ENCODE results near the gene F3.

Gene F3

DNA sequence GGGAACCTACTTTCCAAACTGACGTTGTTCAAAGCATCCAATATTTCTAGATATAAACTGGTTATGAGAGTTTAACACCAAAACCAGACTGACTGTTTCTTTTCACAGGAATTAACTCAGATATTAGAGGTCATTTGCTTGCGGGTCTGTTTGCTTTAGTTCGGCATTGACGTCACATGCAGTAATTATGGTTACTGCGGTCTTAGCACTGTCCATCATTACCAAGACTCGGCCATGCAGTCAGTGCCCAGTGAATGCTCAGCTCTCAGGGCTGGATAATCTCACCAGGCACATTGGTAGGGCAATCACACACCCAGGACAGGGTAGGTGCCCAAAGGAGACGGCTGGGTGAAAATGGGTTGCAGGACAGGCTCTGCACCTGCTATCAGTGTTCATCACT is 9.9 kb upstream of the F3 start:
- DNase-seq = no peak

DNA sequence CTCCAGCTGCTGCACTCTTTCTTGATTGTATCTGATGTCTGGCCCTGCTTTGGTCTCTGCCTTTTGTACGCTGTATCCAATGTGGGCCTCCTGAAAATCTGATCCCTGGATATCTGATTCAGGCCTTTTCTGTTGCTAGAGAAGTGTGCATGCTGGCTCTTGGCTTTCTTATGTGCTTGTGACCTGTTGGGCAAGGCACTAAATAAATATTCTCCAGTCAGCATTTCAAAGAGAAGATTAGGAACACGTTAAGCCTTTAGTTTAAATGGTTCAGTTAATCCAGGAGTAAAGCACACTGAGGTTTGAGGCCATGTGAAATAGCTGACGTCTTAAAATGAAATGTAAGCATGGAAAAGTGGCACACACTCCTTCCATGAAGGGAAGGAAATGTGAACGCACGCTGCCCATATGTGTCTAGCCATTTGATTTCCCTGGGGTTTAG is 9.3 kb upstream of the F3 start:
- DNase-seq = no peak

DNA sequence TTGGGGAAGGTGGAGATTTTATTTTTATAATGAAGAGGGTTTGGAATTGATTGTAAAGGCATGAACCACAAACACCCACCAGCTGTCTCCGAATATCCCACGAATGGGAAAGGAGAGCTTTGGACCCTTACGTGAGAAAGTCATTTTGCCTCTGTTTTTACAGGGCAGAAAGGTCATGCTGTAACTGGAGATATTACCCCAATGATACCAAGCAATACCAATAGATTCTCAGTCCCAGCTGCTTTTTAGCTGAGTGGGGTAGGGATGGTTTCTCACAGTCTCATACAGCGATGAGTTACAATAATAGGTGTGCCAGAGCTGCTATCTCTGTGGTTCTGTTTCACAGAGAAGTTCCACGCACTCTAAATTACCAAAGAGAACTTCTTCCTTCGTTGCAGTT is 8.8 kb upstream of the F3 start:
- no peak for DNase-seq

DNA sequence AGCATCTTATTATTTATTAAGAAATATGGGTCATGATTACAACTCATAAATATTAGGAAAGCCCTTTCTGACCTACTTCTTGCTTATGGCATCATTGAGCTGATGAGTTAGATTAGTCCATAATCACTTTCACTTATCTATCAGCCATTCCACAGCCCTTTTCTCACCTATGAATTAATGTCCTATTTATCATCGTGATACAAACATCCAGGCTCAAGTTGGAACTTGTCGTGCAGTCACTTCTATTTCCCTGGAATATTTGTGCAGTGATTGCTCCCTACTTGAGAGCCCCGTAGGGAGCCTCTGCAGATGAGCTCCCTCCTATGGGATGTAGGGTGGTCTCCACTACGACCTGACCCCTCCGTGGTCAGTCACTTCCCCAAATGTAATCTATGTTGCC is 8.1 kb upstream of the F3 start:
- no peak for DNase-seq

DNA sequence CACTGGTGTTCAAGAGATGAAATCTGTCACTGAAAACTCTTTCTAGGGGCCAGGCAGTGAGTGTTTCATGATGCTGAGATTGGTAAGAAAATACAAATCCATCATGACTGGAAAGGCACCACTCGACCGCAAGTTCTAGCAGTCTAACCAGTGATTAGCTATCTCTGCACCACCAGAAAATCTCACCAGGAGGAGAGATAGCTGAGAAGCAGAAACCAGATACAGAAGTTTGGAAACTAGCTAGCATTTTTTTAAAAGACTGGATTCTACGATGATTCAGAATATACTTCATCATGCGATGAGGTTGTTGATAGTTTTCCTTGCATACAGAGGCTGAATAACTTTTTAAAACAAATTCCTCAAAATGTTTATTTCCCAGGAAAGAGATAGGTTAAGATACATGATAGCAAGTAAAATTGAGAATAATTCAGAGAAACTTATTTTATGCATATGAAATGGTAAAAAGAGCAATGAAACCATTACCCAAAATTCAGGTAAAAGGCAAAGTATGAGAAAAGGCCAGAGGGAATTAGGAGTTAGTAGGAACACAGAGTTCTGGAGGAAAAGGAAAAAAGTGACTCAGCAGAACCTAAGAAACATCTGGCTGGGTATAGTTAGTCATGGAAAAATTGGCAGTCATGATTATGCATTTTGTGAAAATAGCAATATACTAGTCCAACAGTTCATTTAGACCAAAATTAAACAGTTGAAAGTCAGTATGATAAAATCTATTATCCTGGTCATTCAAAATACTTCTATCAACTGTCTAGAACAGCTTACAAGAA is 3.3 kb upstream of the F3 start:
- DNase-seq = no peak

DNA sequence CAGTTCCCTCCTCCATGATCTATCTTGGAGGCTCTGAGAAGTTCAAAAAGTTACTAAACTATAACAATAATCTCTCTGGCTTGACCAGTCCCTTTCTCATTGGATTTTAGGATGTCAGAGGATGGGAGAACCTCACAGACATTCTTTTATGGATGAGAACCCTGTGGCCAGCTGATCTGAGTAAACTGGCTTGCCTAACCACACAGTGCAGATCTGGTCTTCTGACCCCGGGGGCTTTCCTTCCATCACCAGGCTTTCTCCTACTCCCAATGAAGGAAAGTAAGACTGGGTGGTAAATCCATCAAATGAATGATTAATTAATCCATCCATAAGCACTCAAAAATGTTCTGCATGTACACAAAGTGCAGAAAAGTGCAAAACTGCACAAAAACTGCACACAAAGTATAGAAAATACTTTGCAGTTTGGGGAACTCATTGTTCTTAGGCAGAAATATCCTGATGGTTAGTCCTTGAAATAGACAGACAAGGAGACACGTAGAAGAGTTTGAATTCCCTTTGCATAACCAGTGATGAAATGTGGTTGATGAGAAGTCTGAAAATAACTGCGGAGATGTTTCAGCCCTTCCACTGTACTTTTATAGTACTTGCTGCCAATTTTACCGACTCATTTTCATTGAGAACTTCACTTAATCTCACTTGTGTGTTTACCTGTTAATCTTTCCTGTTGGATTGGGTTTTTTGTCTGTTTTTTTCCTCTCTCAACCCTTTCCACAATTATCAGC is 2.5 kb upstream of the F3 start:
- DNase-seq = no peak

DNA sequence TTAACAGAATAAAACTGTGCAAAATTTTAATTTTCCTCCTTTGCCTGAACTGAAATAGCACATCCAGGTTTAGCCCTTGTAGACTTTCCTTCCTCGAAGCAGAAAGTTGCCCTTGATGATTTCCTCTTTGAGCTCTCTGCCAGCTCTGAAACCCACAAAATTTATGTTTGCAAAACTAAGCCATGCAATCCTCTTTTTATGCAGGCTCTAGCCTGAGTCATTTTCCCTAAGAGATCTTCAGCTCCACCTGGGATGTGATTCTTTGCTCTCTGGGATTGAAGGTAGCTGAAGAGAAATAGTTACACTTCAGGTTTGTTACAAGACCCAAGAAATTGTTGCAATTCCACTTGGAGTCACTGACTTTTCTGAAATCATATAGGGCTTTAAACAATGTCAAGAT is 1.4 kb upstream of the F3 start:
- DNase-seq = no peak

DNA sequence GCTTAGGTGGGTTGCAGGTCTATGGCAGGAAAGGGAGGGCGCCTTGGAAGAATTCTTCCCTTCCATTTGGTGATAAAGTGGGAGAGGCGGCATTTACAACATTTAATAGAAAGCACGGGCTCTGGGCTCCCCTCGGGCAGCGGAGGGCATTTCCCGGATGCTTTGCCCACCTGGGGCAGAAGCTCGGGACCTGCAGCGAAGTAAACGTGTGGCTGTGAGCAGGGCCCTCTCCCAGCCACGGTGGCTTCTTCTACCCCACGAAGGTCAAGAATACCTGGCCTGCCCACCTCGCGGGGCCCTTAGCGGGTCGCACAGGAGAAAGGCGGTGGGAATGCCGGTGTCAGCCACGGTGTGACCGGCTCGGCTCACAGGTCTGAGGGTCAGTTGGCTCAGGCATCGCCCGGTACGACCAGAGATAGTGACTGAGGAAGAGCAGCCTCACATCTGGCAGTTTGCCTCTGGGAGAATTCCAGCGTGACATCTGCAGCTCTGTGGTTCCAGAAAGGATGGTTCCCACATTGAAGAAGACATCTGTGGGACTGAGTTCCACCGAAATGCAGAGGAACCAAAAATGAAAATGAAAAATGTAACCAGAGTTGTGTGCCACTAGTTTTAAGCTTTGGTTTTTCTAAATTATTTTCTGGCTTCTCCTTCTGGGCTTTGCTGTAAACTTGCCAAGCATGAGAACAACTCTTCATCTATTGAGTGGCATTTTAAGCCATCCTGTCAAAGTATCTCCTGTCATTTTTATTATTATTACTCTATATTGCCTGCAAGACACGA is 720 bp upstream of the F3 start:
- DNase-seq = no peak

DNA sequence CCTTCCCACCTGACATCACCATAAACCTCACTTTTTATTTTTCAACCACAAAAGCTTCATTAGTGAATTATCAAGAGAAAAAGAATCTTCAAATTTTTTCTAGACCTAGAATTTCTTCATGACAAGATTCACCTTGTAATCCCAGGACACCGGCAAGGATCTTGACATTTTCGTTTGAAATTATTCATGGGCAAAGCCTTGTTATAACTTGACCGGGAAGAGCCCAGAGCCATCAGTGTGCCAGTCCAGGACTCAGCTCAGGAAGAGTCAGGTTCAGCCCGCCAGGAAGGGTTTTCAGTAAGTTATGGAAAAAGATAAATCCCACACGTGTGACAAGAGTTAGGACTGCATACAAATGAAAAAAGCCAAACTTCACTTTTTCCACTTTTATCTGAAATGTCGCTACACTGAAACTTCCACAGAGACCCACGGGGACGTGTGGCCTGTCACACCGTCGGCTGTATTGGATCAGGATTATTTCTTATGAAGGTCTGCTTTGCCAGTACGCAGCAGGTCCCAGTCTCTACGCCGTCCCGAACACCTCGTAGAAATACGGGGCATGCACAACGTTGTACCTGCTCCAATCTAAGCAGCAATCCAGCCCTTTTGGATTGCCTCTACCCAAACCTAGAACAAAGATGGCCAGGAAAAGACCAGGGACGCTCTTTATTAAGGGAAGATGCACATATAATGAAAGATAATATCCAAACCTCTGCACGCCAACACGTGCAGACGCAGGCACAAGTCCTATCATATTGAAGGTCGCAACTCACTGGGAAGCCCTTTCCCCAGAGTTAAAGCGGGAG is 916 bp downstream of the F3 start:
- no peak for DNase-seq

DNA sequence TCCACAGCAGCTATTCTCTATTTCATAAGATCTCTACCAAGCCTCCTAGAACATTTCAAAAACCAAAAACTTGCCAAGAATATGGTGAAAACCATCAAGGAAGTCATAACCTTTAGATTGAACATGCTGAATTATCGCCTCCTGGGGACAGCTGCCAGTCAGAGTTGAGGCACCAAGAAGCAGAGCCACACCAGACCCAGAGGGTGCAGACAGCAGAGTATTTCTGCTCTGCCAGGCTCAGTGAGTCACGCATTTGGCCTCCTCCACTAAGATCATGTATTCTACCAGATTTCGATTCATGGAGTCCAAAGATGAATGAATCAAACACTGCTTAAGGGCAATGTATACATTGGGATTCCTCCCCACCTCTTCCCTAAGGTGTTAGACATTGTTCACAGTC is 2.1 kb downstream of the F3 start:
- no peak for DNase-seq

DNA sequence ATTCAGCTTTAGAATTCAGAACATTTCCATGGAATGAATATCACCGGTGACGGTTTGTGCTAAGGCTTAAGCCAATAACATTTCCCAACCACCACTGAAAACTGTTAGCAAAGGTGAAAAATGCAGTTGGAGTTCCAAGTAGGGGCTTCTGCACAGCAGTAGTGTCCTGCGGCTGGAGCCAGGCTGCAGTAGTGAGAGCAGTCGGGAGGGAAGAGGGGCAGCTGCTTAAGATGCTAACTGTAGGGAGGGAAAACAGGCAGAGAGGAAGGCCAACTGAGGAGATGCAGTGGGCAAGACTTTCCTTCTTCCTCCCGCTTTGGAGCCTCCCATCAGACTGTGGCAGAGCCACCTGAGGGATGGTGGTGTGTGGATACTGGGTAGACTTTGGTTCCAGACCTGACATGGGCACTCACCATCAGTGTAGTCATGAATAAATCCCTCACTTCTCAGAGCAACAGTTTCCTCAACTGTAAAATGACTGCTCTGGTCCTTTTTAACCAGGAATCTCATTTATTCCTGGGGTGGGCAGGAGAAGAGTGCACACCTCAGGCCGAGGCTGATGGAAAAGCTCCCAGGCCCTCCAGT is 3.2 kb downstream of the F3 start:
- DNase-seq = no peak

DNA sequence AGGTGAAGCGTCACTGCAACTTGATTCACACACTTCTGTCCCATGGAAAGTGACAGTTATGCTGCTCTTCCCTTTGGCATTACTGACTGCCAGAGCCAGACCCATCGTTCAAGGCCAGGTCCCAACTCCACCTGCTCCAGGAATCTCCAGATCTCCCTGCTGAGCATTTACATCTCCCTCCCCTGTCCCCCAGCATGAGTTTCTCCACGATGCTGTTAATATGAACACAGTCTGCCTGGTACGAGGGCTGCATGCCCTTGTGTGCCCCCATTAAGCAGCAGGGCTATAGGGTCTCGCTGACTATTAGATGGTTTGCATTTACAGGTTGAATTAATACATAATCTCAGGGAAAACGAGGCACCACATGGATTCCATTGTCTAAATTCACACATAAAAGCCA is 4.3 kb downstream of the F3 start:
- no peak for DNase-seq

DNA sequence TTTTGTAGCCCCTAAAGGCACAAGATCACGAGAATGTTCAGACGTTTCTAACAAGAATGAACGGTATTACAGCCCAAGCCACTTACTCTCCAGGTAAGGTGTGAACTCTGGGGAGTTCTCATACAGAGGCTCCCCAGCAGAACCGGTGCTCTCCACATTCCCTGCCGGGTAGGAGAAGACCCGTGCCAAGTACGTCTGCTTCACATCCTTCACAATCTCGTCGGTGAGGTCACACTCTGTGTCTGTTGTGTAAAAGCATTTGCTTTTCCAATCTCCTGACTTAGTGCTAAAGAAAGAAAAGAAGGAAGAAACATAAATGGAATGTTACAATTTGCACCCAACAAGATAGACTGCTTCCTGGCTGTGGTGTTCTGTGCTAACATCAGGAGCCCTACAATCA is 5.7 kb downstream of the F3 start:
- no peak for DNase-seq

DNA sequence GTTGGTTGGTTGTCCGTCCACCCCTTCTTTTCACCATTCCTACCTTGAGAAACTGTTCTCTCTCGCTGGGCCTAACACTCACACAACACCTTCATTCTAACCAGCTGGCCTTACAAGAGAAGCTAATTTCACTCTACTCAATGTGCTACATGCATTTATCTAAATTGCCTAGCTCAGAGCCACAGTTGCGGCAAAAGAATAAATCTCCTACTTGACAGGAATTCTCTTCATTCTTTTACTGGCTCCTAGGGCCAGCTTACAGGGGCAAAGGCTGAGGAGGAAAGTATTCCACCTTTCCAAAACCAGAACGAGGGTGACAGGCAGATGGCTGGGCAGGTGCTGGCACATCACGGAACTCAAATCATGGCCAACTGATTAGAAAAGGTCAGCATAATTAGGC is 6.5 kb downstream of the F3 start:
- DNase-seq = no peak

DNA sequence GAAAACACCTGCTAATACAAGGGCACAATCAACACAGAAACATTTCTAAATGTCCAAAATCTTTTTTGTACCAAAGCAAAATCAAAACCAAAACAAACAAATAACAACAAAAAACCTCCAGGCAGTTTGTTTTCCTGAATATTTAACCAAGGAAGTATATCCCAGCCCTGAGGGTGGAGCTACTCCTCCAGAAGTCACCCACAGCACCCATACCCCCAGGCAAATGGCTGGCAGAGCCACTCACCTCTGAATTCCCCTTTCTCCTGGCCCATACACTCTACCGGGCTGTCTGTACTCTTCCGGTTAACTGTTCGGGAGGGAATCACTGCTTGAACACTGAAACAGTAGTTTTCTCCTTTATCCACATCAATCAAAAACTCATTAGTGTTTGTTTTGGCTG is 9.5 kb downstream of the F3 start:
- no peak for DNase-seq

DNA sequence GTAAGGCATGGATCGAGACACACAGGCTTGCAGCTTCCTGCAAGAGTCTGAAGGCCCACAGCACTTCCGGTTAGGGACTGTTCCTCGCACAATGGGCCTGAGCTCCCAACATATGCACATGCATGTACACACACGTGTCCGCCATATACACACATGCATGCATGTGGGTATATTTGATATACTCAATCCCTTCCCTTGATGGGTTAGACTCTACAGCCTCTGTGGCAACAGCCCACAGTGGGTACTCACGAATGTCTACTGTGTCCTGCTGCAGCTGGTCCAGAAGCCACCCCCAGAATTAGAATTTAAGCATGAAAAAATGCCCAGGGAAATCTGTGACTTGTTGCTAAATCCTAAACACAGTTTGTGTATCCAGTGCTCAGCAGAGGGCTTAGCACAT is 9.9 kb downstream of the F3 start:
- no peak for DNase-seq

DNA sequence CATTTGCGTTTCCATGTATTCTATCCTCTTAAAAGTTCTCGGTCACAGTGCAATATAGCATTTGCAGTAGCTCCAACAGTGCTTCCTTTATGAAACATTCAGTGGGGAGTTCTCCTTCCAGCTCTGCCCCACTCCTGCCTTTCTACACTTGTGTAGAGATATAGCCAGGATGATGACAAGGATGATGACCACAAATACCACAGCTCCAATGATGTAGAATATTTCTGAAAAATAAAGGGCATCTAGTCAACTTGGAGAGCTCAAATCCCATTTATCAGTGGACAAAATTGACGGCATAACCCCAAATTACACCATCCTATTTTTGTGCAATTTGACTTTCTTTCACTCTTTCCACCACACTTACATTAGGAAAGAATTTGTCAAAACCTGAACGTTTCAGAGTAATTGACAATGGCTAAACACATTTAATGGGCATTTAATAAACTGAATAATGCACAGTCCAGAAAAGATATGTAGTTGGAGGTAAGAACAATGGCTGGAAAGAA is 11.1 kb downstream of the F3 start:
- no peak for DNase-seq

DNA sequence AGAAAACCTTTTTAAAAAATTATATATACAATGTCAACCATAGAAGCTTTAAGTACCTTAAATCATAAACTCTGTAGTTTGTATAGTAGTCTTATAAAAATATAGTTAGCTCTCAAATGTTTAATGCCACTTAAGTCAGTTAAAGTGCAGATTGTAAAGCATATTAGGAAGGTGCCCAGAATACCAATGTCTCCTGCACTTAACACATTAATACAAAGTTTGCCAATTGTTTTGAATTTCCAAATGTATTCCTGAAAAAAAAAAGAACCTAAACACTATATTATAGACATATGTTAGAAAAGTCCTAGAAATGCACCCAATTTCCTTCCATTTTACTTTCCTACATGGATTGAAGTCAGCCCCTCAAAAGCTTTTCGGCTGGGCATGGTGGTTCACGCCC is 12.1 kb downstream of the F3 start:
- DNase-seq = no peak

DNA sequence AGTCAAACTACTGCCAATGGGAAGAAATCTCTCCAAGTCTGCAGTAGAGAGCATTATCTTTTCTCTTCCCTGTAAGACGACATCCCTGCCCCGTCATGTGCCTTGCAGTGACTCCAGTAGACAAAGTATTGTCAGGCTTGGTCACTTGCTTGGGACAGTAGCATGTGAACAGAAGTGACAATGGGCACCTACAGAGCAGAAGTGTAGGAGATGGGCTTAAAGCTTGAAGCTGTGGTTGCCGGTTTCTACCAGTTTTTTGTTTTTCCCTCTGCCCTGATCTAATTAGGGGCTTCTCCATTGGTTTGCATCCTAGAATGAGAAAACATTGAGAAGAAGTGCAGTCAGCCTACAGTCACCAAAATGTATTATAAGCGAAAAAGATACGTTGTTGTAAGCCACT is 12.7 kb downstream of the F3 start:
- DNase-seq = no peak

DNA sequence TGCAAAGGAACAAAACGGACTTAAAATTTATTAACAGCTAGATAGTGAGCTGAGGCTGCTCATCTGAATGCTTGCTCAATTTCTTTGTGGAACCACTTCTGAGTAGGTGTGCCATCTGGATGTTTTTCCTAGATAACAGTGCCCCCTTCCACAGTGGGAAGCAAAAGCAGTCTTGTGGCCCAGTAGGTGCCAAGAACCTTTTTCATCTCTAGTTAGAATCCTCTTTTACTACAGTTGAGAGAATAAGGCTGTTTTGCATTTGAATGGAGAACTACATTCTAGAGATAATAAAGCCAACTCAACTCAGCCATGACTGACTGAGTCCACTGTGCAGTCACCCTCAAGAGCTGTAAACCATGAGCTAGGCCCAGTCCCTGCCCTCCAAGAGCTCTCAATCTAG is 13.3 kb downstream of the F3 start:
- DNase-seq = no peak

DNA sequence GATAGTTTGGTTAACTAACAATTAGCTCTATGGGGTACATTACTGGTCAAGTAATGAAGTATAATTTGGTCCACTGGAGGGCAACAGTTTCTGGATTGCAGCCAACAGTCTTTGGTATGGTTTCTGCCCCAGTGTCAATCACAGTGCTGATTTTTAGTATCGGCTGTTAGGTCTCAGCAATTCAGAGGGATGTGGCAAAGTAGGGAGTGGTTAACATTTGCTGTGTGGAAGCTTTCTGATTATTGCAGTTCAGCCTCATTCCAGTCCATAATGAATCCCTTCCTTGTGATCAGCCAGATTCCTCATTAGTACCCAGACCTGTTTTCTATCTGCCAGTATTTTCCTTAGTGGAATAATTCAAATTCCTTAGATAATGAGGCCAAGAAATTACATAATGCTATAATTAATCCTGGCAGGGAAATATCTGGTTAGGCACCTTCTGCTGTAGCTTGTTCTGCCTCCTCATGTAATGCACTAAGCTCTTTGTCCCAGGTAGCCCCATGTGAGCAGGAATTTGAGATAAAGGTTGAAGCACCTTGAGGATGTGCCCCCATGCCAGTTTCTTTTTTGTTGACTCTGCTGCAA is 14.0 kb downstream of the F3 start:
- DNase-seq = no peak

Data from activated CD8-positive, alpha-beta memory T cell treated with anti-CD3 and anti-CD28 coated beads, Interleukin-2, amount 50 U/mL, for 4 hours (primary cell).